Measurements from ENCODE around the gene SFTA2.
"Not testable (repeated sequence)": the region's sequence is repeated elsewhere in the genome, so short reads cannot be mapped to it uniquely, and the experiment has no call there.

The SFTA2 gene

DNA sequence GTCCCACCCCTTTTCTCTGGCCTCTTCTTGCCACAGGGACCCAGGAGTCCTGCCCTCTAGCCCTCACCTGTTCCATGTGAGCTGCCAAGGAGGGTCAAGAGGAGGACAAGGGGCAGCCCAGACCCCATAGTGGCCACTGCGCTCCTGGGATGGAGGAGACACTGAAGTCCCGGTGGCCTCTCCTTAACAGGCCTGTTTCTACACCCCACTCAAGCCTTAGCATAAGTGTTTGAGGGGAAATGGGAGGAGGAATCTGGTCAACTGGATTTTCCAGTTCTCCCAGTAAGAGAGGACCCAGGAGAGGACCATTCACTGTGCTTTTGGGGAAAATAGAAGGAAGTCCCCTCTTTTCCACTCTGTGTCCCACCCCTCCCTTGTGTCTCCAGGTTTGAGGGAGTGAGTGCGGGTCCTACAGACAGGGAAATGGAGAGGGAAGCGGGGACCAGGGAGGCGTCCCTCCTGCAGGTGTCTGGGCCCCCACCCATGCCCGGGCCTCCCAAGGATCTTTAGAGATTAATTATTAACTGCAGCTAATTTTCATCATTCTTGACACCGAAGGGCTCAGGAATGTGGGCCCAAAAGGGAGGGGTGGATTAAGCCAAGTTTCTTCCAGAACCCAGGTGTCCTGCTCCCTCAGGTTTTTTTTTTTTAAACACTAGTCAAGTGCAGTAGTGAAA, at the start of gene SFTA2:
Gene SFTA2, minus strand, starts transcription at position 202 of the 677 bp plus-strand sequence. Its CDS starts 74 bp downstream, at position 128.
- H3K4me1 Mint-ChIP-seq (ENCODE audit: low read depth), result no peaks in the 10 kb centered on the region
- H3K9me3 Mint-ChIP-seq, result peaks cover 4% of the 10 kb centered on the region
- H3K4me3 Mint-ChIP-seq, result no peak within 1 kb of the TSS
- no peak within 1 kb of the TSS for H3K27ac Mint-ChIP-seq
- H3K27me3 Mint-ChIP-seq, result no peaks in the 10 kb centered on the region
- peaks cover 20% of the 10 kb centered on the region for H3K36me3 Mint-ChIP-seq (ENCODE audit: low read depth)
- no peak for DNase-seq

DNA sequence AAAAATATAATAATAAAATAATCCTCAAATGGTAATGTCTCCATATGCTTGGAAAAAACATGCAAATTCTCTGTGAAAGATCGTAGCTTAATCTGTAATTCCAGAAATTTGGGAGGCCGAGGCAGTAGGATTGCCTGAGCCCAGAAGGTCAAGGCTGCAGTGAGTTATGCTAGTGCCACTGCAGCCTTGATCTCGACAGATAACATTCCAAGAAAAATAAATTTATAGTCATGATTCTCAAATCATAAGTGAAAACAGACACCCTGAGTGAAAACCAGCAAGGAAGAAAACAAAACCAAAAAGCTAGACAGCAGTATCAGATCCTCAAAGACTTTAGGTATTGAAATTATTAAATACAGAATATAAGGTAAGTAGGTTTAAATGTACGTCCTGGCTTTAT, 47.7 kb upstream of the SFTA2 start:
- DNase-seq, result no peak
- Mint-ChIP-seq H3K4me3 (no peak overlapping the region), H3K27ac (no peak overlapping the region), H3K36me3 (ENCODE audit: low read depth) (no peaks in the 10 kb centered on the region), H3K4me1 (ENCODE audit: low read depth) (peaks cover 4% of the 10 kb centered on the region), H3K9me3 (no peaks in the 10 kb centered on the region), H3K27me3 (peaks cover 37% of the 10 kb centered on the region)

DNA sequence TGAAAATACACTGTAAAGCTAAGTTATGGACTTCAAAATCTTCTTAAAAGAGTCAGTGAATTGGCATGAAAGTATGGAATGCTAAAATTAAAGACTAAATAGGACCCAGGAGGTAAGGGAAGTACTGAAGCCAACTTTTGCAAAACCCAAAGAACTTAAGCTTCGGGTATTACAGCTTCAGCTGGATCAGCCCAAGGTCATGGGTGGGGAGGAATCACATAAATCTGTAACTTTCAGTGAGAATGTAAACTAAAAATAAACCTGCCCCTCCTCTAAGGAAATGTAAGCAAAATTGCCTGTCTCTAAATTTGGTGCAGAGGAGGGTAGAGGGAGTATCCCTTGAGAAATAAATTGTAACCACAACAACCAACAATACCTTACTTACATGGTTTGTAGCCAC, 47.2 kb upstream of the SFTA2 start:
- no peak overlapping the region for H3K4me3 Mint-ChIP-seq
- peaks cover 4% of the 10 kb centered on the region for H3K4me1 Mint-ChIP-seq (ENCODE audit: low read depth)
- no peaks in the 10 kb centered on the region for H3K36me3 Mint-ChIP-seq (ENCODE audit: low read depth)
- no peak overlapping the region for H3K27ac Mint-ChIP-seq
- peaks cover 37% of the 10 kb centered on the region for H3K27me3 Mint-ChIP-seq
- no peaks in the 10 kb centered on the region for H3K9me3 Mint-ChIP-seq
- no peak for DNase-seq

DNA sequence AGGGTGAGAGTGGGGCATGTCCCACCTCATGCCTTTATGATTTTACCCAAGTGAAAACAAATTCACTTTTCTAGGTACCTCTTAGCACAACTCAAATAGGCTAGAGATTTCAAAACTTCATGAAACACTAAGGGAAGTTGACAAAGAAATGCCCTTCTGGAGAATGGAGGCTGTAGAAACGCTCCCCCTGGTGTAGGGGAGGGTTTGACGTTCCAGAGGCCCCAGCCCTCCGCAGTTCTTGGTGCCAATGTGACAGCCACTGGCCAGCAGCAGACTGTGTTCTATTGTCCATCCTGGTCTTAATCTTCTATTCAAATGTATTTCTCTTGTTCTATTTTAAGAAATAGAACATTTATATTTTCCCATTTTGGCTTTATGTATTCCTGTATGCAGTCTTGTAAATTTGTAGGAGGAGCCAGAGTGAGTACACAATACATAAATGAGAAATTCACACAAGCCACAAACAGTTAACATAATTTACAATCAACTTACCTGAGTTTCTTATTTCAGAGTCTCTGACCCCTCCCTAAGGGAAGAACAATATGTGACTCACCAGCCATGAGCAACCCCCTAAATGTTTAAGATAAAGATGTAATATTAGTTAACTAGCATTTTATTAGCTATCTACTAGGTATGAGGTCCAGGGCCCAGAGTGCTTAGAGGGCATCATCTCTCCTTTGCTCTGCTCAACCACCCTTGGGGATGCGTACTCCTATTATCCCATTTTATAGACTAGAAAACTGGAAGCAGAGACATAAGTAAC, 42.7 kb upstream of the SFTA2 start:
- Mint-ChIP-seq H3K27me3 (peaks cover 22% of the 10 kb centered on the region), H3K4me1 (ENCODE audit: low read depth) (no peaks in the 10 kb centered on the region), H3K27ac (no peak overlapping the region), H3K4me3 (no peak overlapping the region), H3K36me3 (ENCODE audit: low read depth) (no peaks in the 10 kb centered on the region), H3K9me3 (no peaks in the 10 kb centered on the region)
- no peak for DNase-seq

DNA sequence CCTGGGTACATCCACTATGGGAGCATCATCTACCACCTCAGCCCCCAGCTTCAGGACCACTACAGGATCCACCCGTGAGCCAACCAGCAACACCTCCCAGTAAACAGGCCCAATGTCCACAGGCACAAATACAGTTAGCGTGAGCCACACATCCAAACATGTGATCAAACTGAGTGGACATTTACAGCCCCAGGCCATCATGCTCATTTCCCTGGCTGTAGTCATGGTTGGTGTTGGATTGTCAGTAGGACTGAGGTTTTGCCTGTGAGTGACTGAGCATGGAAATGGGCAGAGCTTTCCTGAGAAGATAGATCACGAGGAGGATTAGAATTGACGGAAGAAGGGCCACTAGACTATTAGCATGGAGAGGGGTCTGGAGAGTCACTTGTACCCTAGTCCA, 40.8 kb upstream of the SFTA2 start:
- no peak overlapping the region for H3K27ac Mint-ChIP-seq
- H3K4me3 Mint-ChIP-seq, result no peak overlapping the region
- DNase-seq, result no peak
- no peaks in the 10 kb centered on the region for H3K9me3 Mint-ChIP-seq
- peaks cover 21% of the 10 kb centered on the region for H3K27me3 Mint-ChIP-seq
- H3K4me1 Mint-ChIP-seq (ENCODE audit: low read depth), result no peaks in the 10 kb centered on the region
- H3K36me3 Mint-ChIP-seq (ENCODE audit: low read depth), result no peaks in the 10 kb centered on the region

DNA sequence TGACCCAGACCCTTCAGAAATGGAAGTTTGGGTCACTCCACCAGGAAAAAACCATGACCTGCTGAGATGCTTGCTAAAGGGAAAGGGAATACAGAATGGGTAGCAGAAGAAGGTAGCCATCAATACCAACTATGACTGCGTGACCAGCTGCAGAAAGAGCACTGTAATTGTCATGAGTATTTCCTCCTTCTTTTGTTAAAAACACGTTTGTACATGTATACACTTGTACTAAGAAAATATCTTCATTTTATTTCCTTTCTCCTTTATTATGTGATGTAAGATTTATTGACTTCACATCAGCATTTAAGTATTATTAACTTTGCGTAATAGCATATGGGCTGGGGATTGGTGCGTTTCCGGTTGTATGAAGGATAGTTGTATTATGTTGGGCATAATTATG, 39.0 kb upstream of the SFTA2 start:
- no peaks in the 10 kb centered on the region for H3K9me3 Mint-ChIP-seq
- H3K27me3 Mint-ChIP-seq, result peaks cover 25% of the 10 kb centered on the region
- no peaks in the 10 kb centered on the region for H3K36me3 Mint-ChIP-seq (ENCODE audit: low read depth)
- H3K4me1 Mint-ChIP-seq (ENCODE audit: low read depth), result no peaks in the 10 kb centered on the region
- H3K27ac Mint-ChIP-seq, result no peak overlapping the region
- no peak for DNase-seq
- H3K4me3 Mint-ChIP-seq, result no peak overlapping the region

DNA sequence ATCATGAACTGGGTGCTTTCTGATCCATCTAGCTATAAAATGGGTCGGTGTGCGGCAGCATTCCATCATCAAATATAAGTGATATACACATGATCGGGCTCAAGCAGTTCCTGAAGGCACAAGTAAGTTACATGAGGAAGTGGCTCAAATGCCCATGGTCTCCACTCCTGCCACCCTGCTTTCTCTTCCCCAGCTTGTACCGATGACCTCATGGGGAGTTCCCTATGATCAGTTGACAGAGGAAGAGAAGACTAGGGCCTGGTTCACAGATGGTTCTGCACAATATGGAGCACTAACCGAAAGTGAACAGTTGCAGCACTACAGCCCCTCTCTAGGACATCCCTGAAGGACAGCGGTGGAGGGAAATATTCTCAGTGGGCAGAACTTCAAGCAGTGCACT, 37.2 kb upstream of the SFTA2 start:
- H3K36me3 Mint-ChIP-seq (ENCODE audit: low read depth); DNase-seq; H3K27ac Mint-ChIP-seq; H3K4me3 Mint-ChIP-seq; H3K4me1 Mint-ChIP-seq (ENCODE audit: low read depth); H3K9me3 Mint-ChIP-seq: not testable (repeated sequence)
- H3K27me3 Mint-ChIP-seq, result peaks cover 39% of the 10 kb centered on the region

DNA sequence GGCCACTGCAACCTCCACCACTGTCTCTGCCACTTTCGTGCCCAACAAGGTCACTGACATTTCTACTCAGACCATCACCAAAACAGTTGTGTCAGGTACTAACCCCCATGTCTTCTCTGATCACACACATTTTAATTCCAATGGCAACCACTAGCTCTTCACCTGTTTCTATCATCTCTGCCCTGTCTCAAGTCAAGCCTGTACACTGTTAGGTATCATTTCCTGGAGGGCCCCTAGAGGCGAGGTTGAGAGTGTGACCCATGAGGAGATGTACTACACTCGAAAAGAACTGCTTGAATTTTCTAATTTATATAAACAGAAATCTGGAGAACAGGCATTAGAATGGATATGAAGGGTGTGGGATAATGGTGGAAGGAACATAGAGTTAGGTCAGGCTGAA, 34.2 kb upstream of the SFTA2 start:
- Mint-ChIP-seq H3K4me1 (ENCODE audit: low read depth) (peaks cover 8% of the 10 kb centered on the region), H3K4me3 (no peak overlapping the region), H3K36me3 (ENCODE audit: low read depth) (no peaks in the 10 kb centered on the region), H3K9me3 (no peaks in the 10 kb centered on the region), H3K27ac (no peak overlapping the region), H3K27me3 (peaks cover 33% of the 10 kb centered on the region)
- DNase-seq, result no peak

DNA sequence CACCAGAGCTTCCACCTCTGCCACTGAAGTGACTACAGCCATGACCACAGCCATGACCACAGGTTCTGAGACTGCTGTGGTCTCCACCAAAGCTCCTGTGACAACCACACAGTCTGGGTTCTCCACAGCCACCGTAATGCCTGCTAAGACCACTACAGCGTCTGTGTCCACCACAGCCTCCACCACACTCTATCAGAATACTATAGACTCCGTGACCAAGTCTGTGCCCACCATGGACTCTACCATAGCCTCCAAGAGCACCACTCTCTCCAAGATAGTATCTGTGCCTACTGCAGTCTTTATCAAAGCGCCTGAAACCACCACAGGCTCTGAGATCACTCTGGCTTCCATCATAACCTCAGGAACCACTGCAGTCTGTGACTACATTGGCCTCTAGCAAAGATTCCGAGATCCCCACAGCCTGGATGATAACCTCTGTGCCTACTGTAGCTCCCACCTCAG, 33.2 kb upstream of the SFTA2 start:
- DNase-seq, result no peak
- H3K9me3 Mint-ChIP-seq, result no peaks in the 10 kb centered on the region
- no peak overlapping the region for H3K27ac Mint-ChIP-seq
- no peak overlapping the region for H3K4me3 Mint-ChIP-seq
- peaks cover 35% of the 10 kb centered on the region for H3K27me3 Mint-ChIP-seq
- no peaks in the 10 kb centered on the region for H3K36me3 Mint-ChIP-seq (ENCODE audit: low read depth)
- H3K4me1 Mint-ChIP-seq (ENCODE audit: low read depth), result peaks cover 8% of the 10 kb centered on the region

DNA sequence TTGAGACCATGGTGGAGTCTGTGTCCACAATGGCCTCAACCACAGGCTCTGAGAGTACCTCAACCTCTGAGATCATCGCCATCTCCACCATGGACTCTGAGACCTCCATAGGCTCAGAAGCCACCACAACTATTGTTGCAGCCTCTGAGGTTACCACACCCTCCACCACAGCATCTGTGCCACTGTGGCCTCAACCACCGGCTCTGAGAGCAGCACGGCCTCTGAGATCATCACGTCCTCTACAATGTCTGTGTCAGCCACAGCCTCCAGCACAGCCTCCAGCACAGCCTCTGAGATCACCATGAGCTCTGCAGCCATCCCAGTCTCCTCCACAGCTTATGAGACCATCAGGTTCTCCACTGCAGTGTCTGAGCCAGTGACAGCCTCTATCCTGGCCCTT, 32.1 kb upstream of the SFTA2 start:
- no peak overlapping the region for H3K27ac Mint-ChIP-seq
- no peaks in the 10 kb centered on the region for H3K9me3 Mint-ChIP-seq
- no peaks in the 10 kb centered on the region for H3K36me3 Mint-ChIP-seq (ENCODE audit: low read depth)
- no peak for DNase-seq
- H3K4me3 Mint-ChIP-seq, result no peak overlapping the region
- H3K4me1 Mint-ChIP-seq (ENCODE audit: low read depth), result peaks cover 8% of the 10 kb centered on the region
- H3K27me3 Mint-ChIP-seq, result peaks cover 33% of the 10 kb centered on the region

DNA sequence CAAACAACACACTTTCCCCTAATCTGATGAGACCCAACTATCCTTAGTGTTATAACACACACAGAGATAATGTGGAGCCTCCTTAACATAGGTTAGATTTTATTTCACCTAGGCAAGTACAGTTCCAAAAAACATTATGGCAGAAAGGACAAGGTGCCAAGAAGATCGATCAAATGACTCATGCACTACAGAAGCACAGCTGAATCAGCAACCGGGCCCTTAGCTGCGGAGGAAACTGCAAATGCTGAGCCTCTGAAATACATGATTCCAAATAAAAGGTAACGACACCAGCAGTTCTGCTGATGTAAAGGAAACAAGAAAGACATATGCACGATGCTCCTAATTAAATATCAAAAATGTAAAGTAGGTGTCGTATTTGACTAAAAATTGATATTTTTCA, 31.7 kb upstream of the SFTA2 start:
- H3K36me3 Mint-ChIP-seq (ENCODE audit: low read depth), result no peaks in the 10 kb centered on the region
- H3K27me3 Mint-ChIP-seq, result peaks cover 34% of the 10 kb centered on the region
- no peak overlapping the region for H3K27ac Mint-ChIP-seq
- H3K4me1 Mint-ChIP-seq (ENCODE audit: low read depth), result peaks cover 8% of the 10 kb centered on the region
- H3K4me3 Mint-ChIP-seq, result no peak overlapping the region
- H3K9me3 Mint-ChIP-seq, result no peaks in the 10 kb centered on the region
- no peak for DNase-seq

DNA sequence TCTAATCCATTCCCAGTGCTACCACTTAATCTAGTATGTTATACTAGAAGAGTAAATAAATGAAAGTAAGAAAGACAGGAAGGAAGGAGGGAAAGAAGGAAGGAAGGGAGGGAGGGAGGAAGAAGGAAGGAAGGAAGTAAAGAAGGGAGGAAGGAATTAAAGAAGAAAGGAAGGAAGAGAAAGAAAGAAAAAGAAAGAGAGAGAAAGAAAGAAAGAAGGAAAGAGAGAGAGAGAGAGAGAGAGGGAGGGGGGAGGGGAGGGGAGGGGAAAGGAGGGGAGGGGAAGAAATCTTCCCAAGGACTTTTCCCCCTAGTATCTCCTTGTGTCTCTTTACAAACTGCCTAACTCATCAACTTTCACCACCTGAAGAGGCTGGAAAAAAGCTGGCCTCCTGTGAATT, 30.7 kb upstream of the SFTA2 start:
- H3K4me1 Mint-ChIP-seq (ENCODE audit: low read depth), result peaks cover 8% of the 10 kb centered on the region
- no peaks in the 10 kb centered on the region for H3K36me3 Mint-ChIP-seq (ENCODE audit: low read depth)
- no peak overlapping the region for H3K4me3 Mint-ChIP-seq
- H3K27me3 Mint-ChIP-seq, result peaks cover 37% of the 10 kb centered on the region
- no peak for DNase-seq
- no peaks in the 10 kb centered on the region for H3K9me3 Mint-ChIP-seq
- no peak overlapping the region for H3K27ac Mint-ChIP-seq

DNA sequence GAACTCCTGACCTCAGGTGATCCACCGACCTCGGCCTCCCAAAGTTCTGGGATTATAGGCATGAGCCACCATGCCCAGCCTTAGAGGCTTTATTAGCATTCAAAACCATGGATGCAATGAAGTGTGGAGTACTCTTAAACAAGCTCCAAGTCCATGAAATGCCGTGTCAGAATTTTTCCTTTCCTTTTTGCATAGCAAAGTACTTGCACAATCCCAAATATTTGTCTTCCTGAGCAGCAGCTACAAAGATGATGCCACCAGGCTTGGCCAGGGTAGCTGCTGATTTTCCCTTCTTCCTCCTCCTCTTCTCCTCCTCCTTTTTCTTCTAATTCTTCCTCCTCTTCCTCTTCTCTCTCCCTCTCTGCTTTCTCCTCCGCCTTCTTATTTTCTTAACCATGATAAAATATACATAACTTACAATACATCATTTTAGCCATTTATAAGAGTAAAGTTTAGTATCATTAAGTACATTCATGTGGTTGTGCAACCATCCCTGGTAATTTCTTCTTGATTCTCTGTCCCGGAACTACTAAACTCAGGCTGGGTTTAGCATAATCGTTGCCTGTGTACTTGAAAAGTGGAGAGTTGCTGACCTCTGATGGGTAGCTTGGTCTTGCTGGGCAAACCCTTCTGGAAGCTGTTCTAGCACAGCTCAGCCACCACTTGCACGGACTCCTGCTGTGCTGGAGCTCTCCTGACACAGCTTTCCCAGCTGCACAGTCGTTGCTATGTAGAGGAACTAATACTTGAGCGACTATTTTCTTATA, 29.1 kb upstream of the SFTA2 start:
- H3K4me1 Mint-ChIP-seq (ENCODE audit: low read depth), result peaks cover 8% of the 10 kb centered on the region
- no peaks in the 10 kb centered on the region for H3K9me3 Mint-ChIP-seq
- H3K27ac Mint-ChIP-seq, result no peak overlapping the region
- no peak for DNase-seq
- no peaks in the 10 kb centered on the region for H3K36me3 Mint-ChIP-seq (ENCODE audit: low read depth)
- no peak overlapping the region for H3K4me3 Mint-ChIP-seq
- H3K27me3 Mint-ChIP-seq, result peaks cover 34% of the 10 kb centered on the region

DNA sequence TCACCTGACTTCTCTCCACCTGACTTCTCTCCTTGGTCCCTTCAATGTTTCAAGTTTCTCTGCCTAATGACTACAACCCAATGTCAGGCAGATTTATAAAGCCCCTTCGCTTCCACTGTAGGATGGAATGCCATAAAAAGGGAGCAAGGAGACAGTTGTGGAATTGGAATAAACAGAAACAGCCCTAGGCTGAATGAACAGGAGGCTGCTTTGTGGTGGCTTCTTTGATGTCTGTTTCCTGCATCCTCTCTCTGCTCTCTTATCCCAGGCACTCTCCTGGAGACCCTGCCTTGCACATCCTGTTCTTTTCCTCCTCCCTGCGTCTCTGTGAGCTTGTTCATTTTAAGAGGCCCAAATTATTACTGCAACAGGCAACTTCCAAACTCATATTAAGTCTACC, 25.7 kb upstream of the SFTA2 start:
- Mint-ChIP-seq H3K27me3 (peaks cover 13% of the 10 kb centered on the region), H3K9me3 (no peaks in the 10 kb centered on the region), H3K27ac (no peak overlapping the region), H3K36me3 (ENCODE audit: low read depth) (no peaks in the 10 kb centered on the region), H3K4me3 (no peak overlapping the region), H3K4me1 (ENCODE audit: low read depth) (peaks cover 13% of the 10 kb centered on the region)
- DNase-seq, result no peak
